Lung (tissue), 12 donors: ENCODE results near the gene PARVA. TPM values are rescaled to one million over a fixed set of nuclear protein-coding genes. Genes with fewer than 3 reads are reported as not detected.
"Not testable (repeated sequence)": the region's sequence is repeated elsewhere in the genome, so short reads cannot be mapped to it uniquely, and the experiment has no call there.

Experiments used
- ATAC-seq: fragments of 200-7000 bp; cut with Tn5 transposase; one replicate; pipeline ENCODE4 v1.9.1; 2020; ENCODE audit warnings: moderate number of reproducible peaks; ENCODE audit not compliant: insufficient read depth, low FRiP score
- DNase-seq, 3 donors: peaks; one replicate each; pipeline ENCODE4 v3.0.0-alpha.2; 2013 to 2017
- H3K27ac ChIP-seq, 2 donors: one replicate each; pipeline ENCODE4 v1.5.1; 2013; ENCODE audit warnings: mild to moderate bottlenecking in 2 of 2, moderate library complexity in 2 of 2, control low read depth in 1 of 2, inconsistent platforms in 1 of 2, low read depth in 1 of 2, low read length in 1 of 2
- H3K27me3 ChIP-seq, 3 donors: one replicate each; pipeline ENCODE4 v1.5.1; 2013; ENCODE audit warnings: low read length in 2 of 3; ENCODE audit not compliant: control insufficient read depth in 3 of 3, insufficient read depth in 3 of 3
- H3K36me3 ChIP-seq, 4 donors: one replicate each; pipeline ENCODE4 v1.5.1; 2013; ENCODE audit warnings: low read length in 4 of 4, mild to moderate bottlenecking in 1 of 4, moderate library complexity in 1 of 4; ENCODE audit not compliant: control insufficient read depth in 4 of 4, insufficient read depth in 4 of 4
- H3K4me1 ChIP-seq, 5 donors: one replicate each; pipeline ENCODE4 v1.5.1; 2013; ENCODE audit warnings: low read length in 5 of 5, mild to moderate bottlenecking in 2 of 5, moderate library complexity in 1 of 5; ENCODE audit not compliant: control insufficient read depth in 5 of 5, insufficient read depth in 5 of 5
- H3K4me3 ChIP-seq: one replicate; pipeline ENCODE4 v1.5.1; 2013; ENCODE audit warnings: mild to moderate bottlenecking, control low read depth, moderate library complexity
- H3K9ac ChIP-seq, 2 donors: one replicate each; pipeline ENCODE4 v1.5.1; 2013; ENCODE audit warnings: low read length in 2 of 2, control low read depth in 1 of 2; ENCODE audit not compliant: insufficient read depth in 1 of 2
- H3K9me3 ChIP-seq, 4 donors: one replicate each; pipeline ENCODE4 v1.5.1; 2013; ENCODE audit warnings: low read length in 3 of 4, mild to moderate bottlenecking in 1 of 4, moderate library complexity in 1 of 4; ENCODE audit not compliant: control insufficient read depth in 4 of 4, insufficient read depth in 3 of 4
- CTCF ChIP-seq: IDR thresholded peaks from 2 replicates; pipeline ENCODE4 v1.5.1; 2012; ENCODE audit warnings: mild to moderate bottlenecking; ENCODE audit errors: control extremely low read depth, extremely low read depth
- WGBS, 2 donors: extraction: QIAGEN DNeasy Blood & Tissue Kit; methylation state at CpG; one replicate each; pipeline ENCODE4 v1.1.7; 2013; 5-methylcytosine and 5-hydroxymethylcytosine counted together
- polyA plus RNA-seq, 2 donors: library from polyadenylated mRNA; stranded (reverse); fragments of 200-250 nt; gene quantifications; one replicate each; pipeline ENCODE4 v1.2.1, GENCODE V29; 2013
- total RNA-seq, 2 donors: library from RNA; depleted of rRNA in 1 of 2; stranded (reverse); fragments of >200 nt in 1 of 2; gene quantifications; one replicate each; pipeline ENCODE4 v1.2.1, GENCODE V29; 2014 to 2021
- donor health status: control.
- donor health status: control.
- donor health status: Bipolar disorder and iron deficiency.
- donor health status: healthy.
- donor health status: DM: yes; HTN: yes; CAD: no.

PARVA gene
- total and polyA plus RNA-seq, 4 donors, result 19.9 to 71.6 (median 36.2) TPM

GRCh38 chr11:12353534-12353933 is 23.8 kb upstream of the PARVA start:
- H3K9ac ChIP-seq, result no peak overlapping the region
- H3K9me3 ChIP-seq, result no peaks in the 10 kb centered on the region
- H3K4me1 ChIP-seq, result peaks cover 0 to 5% (median 0%) of the 10 kb centered on the region in 5 donors
- no peak for TF ChIP-seq CTCF
- ATAC-seq (no peak), DNase-seq (no peak)
- peaks cover 0 to 2% (median 0%) of the 10 kb centered on the region in 4 donors for H3K36me3 ChIP-seq
- no peak overlapping the region for H3K27ac ChIP-seq
- 90 to 96% methylated on average over 1 of the region's 1 CpG for WGBS, 2 donors
- H3K4me3 ChIP-seq, result no peak overlapping the region
- H3K27me3 ChIP-seq, result no peaks in the 10 kb centered on the region

- TF ChIP-seq CTCF, result no peak
- DNase-seq (no peak), ATAC-seq (no peak)
- Histone ChIP-seq H3K36me3 (peaks cover 0 to 2% (median 0%) of the 10 kb centered on the region in 4 donors), H3K27ac (no peak overlapping the region), H3K9ac (no peak overlapping the region), H3K27me3 (no peaks in the 10 kb centered on the region), H3K4me3 (no peak overlapping the region), H3K4me1 (no peaks in the 10 kb centered on the region), H3K9me3 (no peaks in the 10 kb centered on the region)
- WGBS, 2 donors, result 66 to 76% methylated on average over 9 of the region's 9 CpGs
Measured at GRCh38 chr11:12354750-12355545, 22.4 kb upstream of the PARVA start.

DNA sequence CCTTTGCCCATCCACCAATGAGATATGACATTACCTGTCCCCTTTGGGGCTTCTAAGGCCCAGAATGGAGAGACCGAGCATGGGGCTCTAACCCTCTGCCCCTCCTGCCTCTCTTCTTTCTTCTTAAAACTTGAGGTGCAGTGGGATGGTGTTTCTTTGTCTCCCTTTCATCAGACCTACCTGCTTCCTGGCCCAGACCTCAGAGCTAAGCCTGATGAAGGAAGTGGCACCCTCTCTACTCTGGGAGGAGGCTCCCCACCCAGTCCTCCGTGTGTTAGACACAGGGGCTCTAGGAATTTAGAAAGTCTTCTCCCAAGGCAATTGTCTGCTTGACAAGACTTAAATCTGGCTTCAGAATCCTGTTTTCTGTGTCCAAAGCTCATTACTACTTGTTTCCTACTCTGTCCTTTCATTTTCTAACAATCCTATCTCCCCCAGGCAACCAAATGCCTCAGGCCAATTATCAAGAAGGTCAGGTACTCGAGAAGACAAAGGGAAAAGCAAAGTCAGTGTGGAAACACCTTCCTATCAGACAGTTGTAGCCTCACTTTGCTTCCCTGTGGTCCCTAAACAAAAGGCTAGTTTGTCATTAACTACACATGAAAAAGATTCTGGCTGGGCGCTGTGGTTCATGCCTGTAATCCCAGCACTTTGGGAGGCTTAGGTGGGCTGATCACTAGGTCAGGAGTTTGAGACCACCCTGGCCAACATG is 20.3 kb upstream of the PARVA start:
- H3K9ac ChIP-seq, result no peak overlapping the region
- H3K4me3 ChIP-seq, result no peak overlapping the region
- no peak for TF ChIP-seq CTCF
- no peak for ATAC-seq
- DNase-seq, result no peak
- no peaks in the 10 kb centered on the region for H3K27me3 ChIP-seq
- H3K27ac ChIP-seq, result no peak overlapping the region
- H3K36me3 ChIP-seq, result peaks cover 0 to 2% (median 0%) of the 10 kb centered on the region in 4 donors
- H3K4me1 ChIP-seq, result no peaks in the 10 kb centered on the region
- no peaks in the 10 kb centered on the region for H3K9me3 ChIP-seq
- 72 to 81% methylated on average over 4 of the region's 4 CpGs for WGBS, 2 donors

DNA sequence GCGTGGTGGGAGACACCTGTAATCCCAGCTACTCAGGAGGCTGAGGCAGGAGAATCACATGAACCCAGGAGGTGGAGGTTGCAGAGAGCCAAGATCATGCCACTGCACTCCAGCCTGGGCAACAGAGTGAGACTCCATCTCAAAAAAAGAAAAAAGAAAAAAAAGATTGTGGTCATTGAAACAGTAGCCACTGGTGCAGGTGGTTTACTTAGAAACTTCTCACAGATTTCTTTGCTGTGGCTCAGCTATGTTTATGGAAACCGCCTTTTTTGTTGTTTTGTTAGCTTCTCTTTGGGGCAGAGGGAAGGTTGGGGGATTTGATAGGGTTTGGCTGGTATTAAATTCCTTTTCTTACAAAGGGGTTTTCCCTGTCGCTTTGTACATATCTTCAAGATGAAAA is 19.7 kb upstream of the PARVA start:
- H3K9me3 ChIP-seq, H3K4me3 ChIP-seq, H3K27ac ChIP-seq, H3K4me1 ChIP-seq, H3K9ac ChIP-seq, ATAC-seq, DNase-seq, H3K36me3 ChIP-seq, H3K27me3 ChIP-seq: not testable (repeated sequence)
- WGBS, 2 donors, result 77 to 98% methylated on average over 3 of the region's 3 CpGs
